IPS-20b (cell line): ENCODE results near the gene OXER1.
"Not testable (repeated sequence)": the region's sequence is repeated elsewhere in the genome, so short reads cannot be mapped to it uniquely, and the experiment has no call there.

Experiments
- H3K27ac ChIP-seq: one replicate; pipeline ENCODE4 v1.5.1; 2013; ENCODE audit warnings: low read length
- H3K27me3 ChIP-seq: 2 replicates; pipeline ENCODE4 v1.6.1; 2013; ENCODE audit warnings: mild to moderate bottlenecking, low read length, inconsistent platforms; ENCODE audit not compliant: insufficient read depth
- H3K36me3 ChIP-seq: 2 replicates; pipeline ENCODE4 v1.6.1; 2013; ENCODE audit warnings: low read depth, mild to moderate bottlenecking, inconsistent platforms, low read length, moderate library complexity; ENCODE audit not compliant: insufficient read depth
- H3K4me1 ChIP-seq: 2 replicates; pipeline ENCODE4 v1.6.1; 2013; ENCODE audit warnings: mild to moderate bottlenecking, control low read depth, inconsistent platforms, low read length, moderate library complexity; ENCODE audit not compliant: insufficient read depth
- H3K4me3 ChIP-seq: 2 replicates; pipeline ENCODE4 v1.5.1; 2013; ENCODE audit warnings: mild to moderate bottlenecking, low read length, inconsistent platforms
- H3K9ac ChIP-seq: 2 replicates; pipeline ENCODE4 v1.6.1; 2013; ENCODE audit warnings: low read depth, mild to moderate bottlenecking, inconsistent platforms, low read length, moderate library complexity
- H3K9me3 ChIP-seq: 2 replicates; pipeline ENCODE4 v1.6.1; 2013; ENCODE audit warnings: mild to moderate bottlenecking, low read depth, low read length, inconsistent platforms; ENCODE audit not compliant: insufficient read depth

The OXER1 gene

GRCh38 chr2:42733852-42734251 is 30.1 kb downstream of the OXER1 start:
- no peaks in the 10 kb centered on the region for H3K36me3 ChIP-seq
- H3K9me3 ChIP-seq, result peaks cover 11% of the 10 kb centered on the region; the same call in 1 of the 2 replicates

GRCh38 chr2:42731316-42731715 is 32.6 kb downstream of the OXER1 start:
- not testable (repeated sequence) for H3K36me3 ChIP-seq
- peaks cover 11% of the 10 kb centered on the region; the same call in 1 of the 2 replicates for H3K9me3 ChIP-seq

More at GRCh38 chr2:42733852-42734251, 30.1 kb downstream of the OXER1 start:
- no peak overlapping the region for H3K27ac ChIP-seq
- no peaks in the 10 kb centered on the region for H3K4me1 ChIP-seq
- no peaks in the 10 kb centered on the region for H3K27me3 ChIP-seq
- no peak overlapping the region for H3K9ac ChIP-seq
- no peak overlapping the region for H3K4me3 ChIP-seq

GRCh38 chr2:42726680-42727079 is 37.3 kb downstream of the OXER1 start:
- H3K4me3 ChIP-seq, result no peak overlapping the region
- 0 out of 2 replicates have a peak, but pooled peaks cover 3% of the 10 kb centered on the region for H3K36me3 ChIP-seq

More at GRCh38 chr2:42731316-42731715, 32.6 kb downstream of the OXER1 start:
- H3K27ac ChIP-seq, H3K4me3 ChIP-seq, H3K9ac ChIP-seq, H3K4me1 ChIP-seq, H3K27me3 ChIP-seq: not testable (repeated sequence)

GRCh38 chr2:42725657-42726056 is 38.3 kb downstream of the OXER1 start:
- H3K27ac ChIP-seq, result no peak overlapping the region
- no peak overlapping the region for H3K9ac ChIP-seq
- no peak overlapping the region for H3K4me3 ChIP-seq
- peaks cover 7% of the 10 kb centered on the region; the same call in 1 of the 2 replicates for H3K9me3 ChIP-seq
- H3K36me3 ChIP-seq, result 0 out of 2 replicates have a peak, but pooled peaks cover 3% of the 10 kb centered on the region
- H3K4me1 ChIP-seq, result no peaks in the 10 kb centered on the region
- H3K27me3 ChIP-seq, result no peaks in the 10 kb centered on the region

More at GRCh38 chr2:42726680-42727079, 37.3 kb downstream of the OXER1 start:
- Histone ChIP-seq H3K27me3 (no peaks in the 10 kb centered on the region), H3K27ac (no peak overlapping the region), H3K9me3 (peaks cover 7% of the 10 kb centered on the region; the same call in 1 of the 2 replicates), H3K9ac (no peak overlapping the region), H3K4me1 (no peaks in the 10 kb centered on the region)

- no peak overlapping the region for H3K27ac ChIP-seq
- no peaks in the 10 kb centered on the region for H3K4me1 ChIP-seq
- H3K4me3 ChIP-seq, result no peak overlapping the region
- peaks cover 4% of the 10 kb centered on the region; the same call in 1 of the 2 replicates for H3K9me3 ChIP-seq
- no peaks in the 10 kb centered on the region for H3K27me3 ChIP-seq
- no peak overlapping the region for H3K9ac ChIP-seq
- 0 out of 2 replicates have a peak, but pooled peaks cover 3% of the 10 kb centered on the region for H3K36me3 ChIP-seq
Measured at GRCh38 chr2:42724886-42725285, 39.0 kb downstream of the OXER1 start.

GRCh38 chr2:42723465-42723864 is 40.5 kb downstream of the OXER1 start:
- Histone ChIP-seq H3K4me3 (no peak overlapping the region), H3K9ac (no peak overlapping the region), H3K27me3 (no peaks in the 10 kb centered on the region), H3K36me3 (0 out of 2 replicates have a peak, but pooled peaks cover 3% of the 10 kb centered on the region), H3K4me1 (no peaks in the 10 kb centered on the region), H3K27ac (no peak overlapping the region), H3K9me3 (no peaks in the 10 kb centered on the region)

- no peak overlapping the region for H3K9ac ChIP-seq
Measured at GRCh38 chr2:42722320-42723190, 41.4 kb downstream of the OXER1 start.

GRCh38 chr2:42721898-42722297 is 42.0 kb downstream of the OXER1 start:
- Histone ChIP-seq H3K9me3 (no peaks in the 10 kb centered on the region), H3K36me3 (0 out of 2 replicates have a peak, but pooled peaks cover 3% of the 10 kb centered on the region), H3K27ac (no peak overlapping the region), H3K27me3 (no peaks in the 10 kb centered on the region), H3K4me1 (no peaks in the 10 kb centered on the region), H3K4me3 (no peak overlapping the region), H3K9ac (no peak overlapping the region)

More at GRCh38 chr2:42722320-42723190, 41.4 kb downstream of the OXER1 start:
- H3K36me3 ChIP-seq, result 0 out of 2 replicates have a peak, but pooled peaks cover 3% of the 10 kb centered on the region
- H3K4me1 ChIP-seq, result no peaks in the 10 kb centered on the region
- H3K9me3 ChIP-seq, result no peaks in the 10 kb centered on the region
- H3K4me3 ChIP-seq, result no peak overlapping the region
- no peaks in the 10 kb centered on the region for H3K27me3 ChIP-seq
- H3K27ac ChIP-seq, result no peak overlapping the region

- Histone ChIP-seq H3K9me3 (no peaks in the 10 kb centered on the region), H3K4me1 (0 out of 2 replicates have a peak, but pooled peaks cover 4% of the 10 kb centered on the region), H3K27ac (no peak overlapping the region), H3K27me3 (no peaks in the 10 kb centered on the region), H3K4me3 (no peak overlapping the region), H3K9ac (no peak overlapping the region), H3K36me3 (peaks cover 6% of the 10 kb centered on the region)
Measured at GRCh38 chr2:42714686-42715085, 49.2 kb downstream of the OXER1 start.

- no peaks in the 10 kb centered on the region for H3K27me3 ChIP-seq
- H3K27ac ChIP-seq, result no peak overlapping the region
- H3K36me3 ChIP-seq, result peaks cover 14% of the 10 kb centered on the region
- H3K9me3 ChIP-seq, result no peaks in the 10 kb centered on the region
- 0 out of 2 replicates have a peak, but pooled peaks cover 4% of the 10 kb centered on the region for H3K4me1 ChIP-seq
- no peak overlapping the region for H3K9ac ChIP-seq
- H3K4me3 ChIP-seq, result no peak overlapping the region
Measured at GRCh38 chr2:42713920-42714319, 50.0 kb downstream of the OXER1 start.

GRCh38 chr2:42712934-42713333 is 51.0 kb downstream of the OXER1 start:
- peaks cover 24% of the 10 kb centered on the region for H3K36me3 ChIP-seq
- H3K9ac ChIP-seq, result no peak overlapping the region
- H3K27me3 ChIP-seq, result no peaks in the 10 kb centered on the region
- H3K9me3 ChIP-seq, result no peaks in the 10 kb centered on the region
- H3K4me1 ChIP-seq, result 0 out of 2 replicates have a peak, but pooled peaks cover 4% of the 10 kb centered on the region
- no peak overlapping the region for H3K4me3 ChIP-seq
- no peak overlapping the region for H3K27ac ChIP-seq
